ENCODE measurements around the gene IMMP2L. TPM values are rescaled to one million over a fixed set of nuclear protein-coding genes. Genes with fewer than 3 reads are reported as not detected.

The IMMP2L gene
- total RNA-seq, 2 experiments from 2014 or later = 8.9 to 18.7 TPM

DNA sequence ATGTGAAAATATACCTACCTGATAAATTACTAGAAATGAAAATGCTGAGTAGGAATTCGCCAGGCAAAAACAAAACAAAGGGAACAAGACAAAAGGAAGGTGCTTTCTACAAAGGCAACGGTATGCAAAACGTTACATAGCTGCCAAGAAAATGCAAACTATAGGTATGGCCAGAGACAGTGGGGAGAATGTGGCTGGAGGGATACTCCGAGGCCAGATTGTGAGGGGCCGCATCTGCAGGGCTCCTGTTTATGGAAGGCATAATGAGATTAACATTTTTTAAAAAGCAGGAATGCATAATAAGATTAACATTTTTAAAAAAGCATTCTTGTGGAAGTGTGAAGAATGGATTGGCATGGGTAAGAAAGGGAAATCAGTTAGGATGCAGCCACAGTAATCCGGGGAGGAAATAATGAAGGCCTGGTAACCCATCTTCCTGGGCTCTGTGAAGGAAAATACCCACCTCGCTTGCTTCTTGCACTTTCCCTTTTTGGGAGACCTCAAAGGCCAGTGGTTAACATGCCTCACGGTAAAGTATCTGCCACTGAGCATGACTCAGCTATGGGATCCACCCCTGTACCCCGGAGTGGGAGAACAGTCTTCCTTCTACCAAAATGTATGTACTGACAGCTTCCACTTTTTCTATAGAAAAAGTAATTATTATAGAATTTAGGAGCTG is 617.2 kb downstream of the IMMP2L start:
- CTCF ChIA-PET = no interaction called here
- H3K27ac Mint-ChIP-seq = no peak overlapping the region
- H3K27ac ChIP-seq (ENCODE audit: low read depth in 1 of 2, low read length in 2 of 2) = no peak overlapping the region
- no peaks in the 10 kb centered on the region for H3K9me3 Mint-ChIP-seq
- no peaks in the 10 kb centered on the region for H3K36me3 ChIP-seq (ENCODE audit: insufficient read depth, low read length)
- TF ChIP-seq, protein P1, sequence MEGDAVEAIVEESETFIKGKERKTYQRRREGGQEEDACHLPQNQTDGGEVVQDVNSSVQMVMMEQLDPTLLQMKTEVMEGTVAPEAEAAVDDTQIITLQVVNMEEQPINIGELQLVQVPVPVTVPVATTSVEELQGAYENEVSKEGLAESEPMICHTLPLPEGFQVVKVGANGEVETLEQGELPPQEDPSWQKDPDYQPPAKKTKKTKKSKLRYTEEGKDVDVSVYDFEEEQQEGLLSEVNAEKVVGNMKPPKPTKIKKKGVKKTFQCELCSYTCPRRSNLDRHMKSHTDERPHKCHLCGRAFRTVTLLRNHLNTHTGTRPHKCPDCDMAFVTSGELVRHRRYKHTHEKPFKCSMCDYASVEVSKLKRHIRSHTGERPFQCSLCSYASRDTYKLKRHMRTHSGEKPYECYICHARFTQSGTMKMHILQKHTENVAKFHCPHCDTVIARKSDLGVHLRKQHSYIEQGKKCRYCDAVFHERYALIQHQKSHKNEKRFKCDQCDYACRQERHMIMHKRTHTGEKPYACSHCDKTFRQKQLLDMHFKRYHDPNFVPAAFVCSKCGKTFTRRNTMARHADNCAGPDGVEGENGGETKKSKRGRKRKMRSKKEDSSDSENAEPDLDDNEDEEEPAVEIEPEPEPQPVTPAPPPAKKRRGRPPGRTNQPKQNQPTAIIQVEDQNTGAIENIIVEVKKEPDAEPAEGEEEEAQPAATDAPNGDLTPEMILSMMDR (IDR thresholded peaks at IDR 0.05) = no peak
- intact Hi-C loops (cut with DNase I, micrococcal nuclease) = no loop called here
- peaks cover 21% of the 10 kb centered on the region for H3K4me1 Mint-ChIP-seq (ENCODE audit: low read depth)
- no peak overlapping the region for H3K4me3 ChIP-seq (ENCODE audit: low read length)
- no peaks in the 10 kb centered on the region for H3K9me3 ChIP-seq (ENCODE audit: control insufficient read depth in 1 of 2, insufficient read depth in 1 of 2, low read length in 2 of 2)
- ATAC-seq (ENCODE audit: poor library complexity) (no peak), DNase-seq (no peak)
- POLR2A ChIA-PET = interaction anchor here (0.5 kb wide), 1 partner anchor 46 kb away, joined by 3 read pairs; no protein-coding TSS in a partner anchor
- no peaks in the 10 kb centered on the region for H3K4me1 ChIP-seq (ENCODE audit: insufficient read depth, low read length)
- H3K27me3 Mint-ChIP-seq = no peaks in the 10 kb centered on the region
- no peaks in the 10 kb centered on the region for H3K36me3 Mint-ChIP-seq (ENCODE audit: low read depth)
- H3K4me3 Mint-ChIP-seq = no peak overlapping the region
- H3K27me3 ChIP-seq (ENCODE audit: control insufficient read depth in 1 of 2, insufficient read depth in 2 of 2, low read length in 2 of 2) = no peaks in the 10 kb centered on the region

DNA sequence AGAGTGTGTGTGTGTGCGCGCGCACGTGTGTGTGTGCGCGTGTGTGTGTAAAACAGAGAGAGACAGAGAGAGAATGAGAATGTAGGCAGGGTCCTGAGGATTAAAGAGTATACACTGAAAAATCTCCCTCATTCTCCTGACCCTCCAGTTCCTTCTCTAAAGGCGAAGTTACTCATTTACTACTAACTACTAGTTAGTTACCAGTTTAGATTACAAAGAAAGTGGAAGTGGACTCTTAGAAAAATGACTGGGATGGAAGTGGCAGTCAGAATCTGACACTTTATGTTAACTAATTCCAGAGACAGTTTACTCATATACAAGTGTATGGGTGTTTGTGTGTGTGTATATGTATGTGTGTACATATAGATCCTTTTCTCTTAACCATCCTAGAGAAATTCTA is 617.8 kb downstream of the IMMP2L start:
- no peak for ATAC-seq (ENCODE audit: poor library complexity)
- no peaks in the 10 kb centered on the region for H3K27me3 ChIP-seq (ENCODE audit: control insufficient read depth in 1 of 2, insufficient read depth in 2 of 2, low read length in 2 of 2)
- no peaks in the 10 kb centered on the region for H3K4me1 ChIP-seq (ENCODE audit: insufficient read depth, low read length)
- H3K36me3 ChIP-seq (ENCODE audit: insufficient read depth, low read length) = no peaks in the 10 kb centered on the region
- TF ChIP-seq, protein P1 (IDR thresholded peaks at IDR 0.05) = no peak
- Mint-ChIP-seq H3K27ac (no peak overlapping the region), H3K27me3 (no peaks in the 10 kb centered on the region), H3K4me1 (ENCODE audit: low read depth) (peaks cover 14% of the 10 kb centered on the region), H3K36me3 (ENCODE audit: low read depth) (no peaks in the 10 kb centered on the region), H3K9me3 (no peaks in the 10 kb centered on the region), H3K4me3 (no peak overlapping the region)
- ChIA-PET CTCF (no interaction called here), POLR2A (no interaction called here)
- no peaks in the 10 kb centered on the region for H3K9me3 ChIP-seq (ENCODE audit: control insufficient read depth in 1 of 2, insufficient read depth in 1 of 2, low read length in 2 of 2)
- H3K4me3 ChIP-seq (ENCODE audit: low read length) = no peak overlapping the region
- intact Hi-C loops (cut with DNase I, micrococcal nuclease) = no loop called here
- no peak overlapping the region for H3K27ac ChIP-seq (ENCODE audit: low read depth in 1 of 2, low read length in 2 of 2)
- DNase-seq = no peak

DNA sequence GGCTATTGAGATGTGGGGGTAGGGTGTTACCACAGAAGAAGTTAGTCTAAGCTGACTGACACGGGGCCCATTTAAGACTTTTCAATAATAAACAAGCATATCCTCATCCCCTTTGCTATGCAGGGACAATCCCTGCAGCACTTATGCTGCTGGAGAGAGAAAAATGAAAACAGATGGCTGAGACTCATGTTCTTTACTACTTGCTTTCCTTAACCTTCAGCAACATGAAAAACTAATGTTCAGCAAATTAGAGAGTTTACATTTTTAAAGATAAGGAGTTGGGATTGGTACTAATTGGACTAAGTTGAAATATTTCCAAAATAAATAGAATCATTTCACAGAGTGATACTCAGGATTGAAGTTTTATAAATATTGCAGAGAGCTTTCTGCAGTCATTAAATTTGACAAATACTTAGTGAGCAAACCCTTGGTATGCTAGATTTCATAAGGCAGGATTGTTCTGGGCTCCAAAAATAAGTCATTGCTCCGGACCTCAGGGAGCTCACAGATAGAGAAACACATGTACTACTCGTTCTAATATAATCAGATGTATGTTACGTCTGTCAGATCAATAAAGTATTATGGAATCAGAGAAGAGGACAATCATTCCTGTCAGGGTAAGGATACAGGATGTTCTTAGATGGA is 618.5 kb downstream of the IMMP2L start:
- Mint-ChIP-seq H3K36me3 (ENCODE audit: low read depth) (no peaks in the 10 kb centered on the region), H3K27me3 (no peaks in the 10 kb centered on the region), H3K4me1 (ENCODE audit: low read depth) (peaks cover 8% of the 10 kb centered on the region), H3K4me3 (no peak overlapping the region), H3K27ac (no peak overlapping the region), H3K9me3 (no peaks in the 10 kb centered on the region)
- Histone ChIP-seq H3K27ac (ENCODE audit: low read depth in 1 of 2, low read length in 2 of 2) (no peak overlapping the region), H3K4me1 (ENCODE audit: insufficient read depth, low read length) (no peaks in the 10 kb centered on the region), H3K9me3 (ENCODE audit: control insufficient read depth in 1 of 2, insufficient read depth in 1 of 2, low read length in 2 of 2) (no peaks in the 10 kb centered on the region), H3K36me3 (ENCODE audit: insufficient read depth, low read length) (no peaks in the 10 kb centered on the region), H3K4me3 (ENCODE audit: low read length) (no peak overlapping the region), H3K27me3 (ENCODE audit: control insufficient read depth in 1 of 2, insufficient read depth in 2 of 2, low read length in 2 of 2) (no peaks in the 10 kb centered on the region)
- ATAC-seq (ENCODE audit: poor library complexity) (no peak), DNase-seq (no peak)
- intact Hi-C loops (cut with DNase I, micrococcal nuclease) = no loop called here
- CTCF ChIA-PET = no interaction called here
- TF ChIP-seq, protein P1 (IDR thresholded peaks at IDR 0.05) = no peak
- POLR2A ChIA-PET = no interaction called here
